ENCODE data around the gene GCK. TPM values are rescaled to one million over a fixed set of nuclear protein-coding genes. Genes with fewer than 3 reads are reported as not detected.

The GCK gene
- total RNA-seq, 1 donor from 2014 or later, result 43.9 TPM

GRCh38 chr7:44231088-44231487 is 41.8 kb upstream of the GCK start:
- TF ChIP-seq, protein P1, sequence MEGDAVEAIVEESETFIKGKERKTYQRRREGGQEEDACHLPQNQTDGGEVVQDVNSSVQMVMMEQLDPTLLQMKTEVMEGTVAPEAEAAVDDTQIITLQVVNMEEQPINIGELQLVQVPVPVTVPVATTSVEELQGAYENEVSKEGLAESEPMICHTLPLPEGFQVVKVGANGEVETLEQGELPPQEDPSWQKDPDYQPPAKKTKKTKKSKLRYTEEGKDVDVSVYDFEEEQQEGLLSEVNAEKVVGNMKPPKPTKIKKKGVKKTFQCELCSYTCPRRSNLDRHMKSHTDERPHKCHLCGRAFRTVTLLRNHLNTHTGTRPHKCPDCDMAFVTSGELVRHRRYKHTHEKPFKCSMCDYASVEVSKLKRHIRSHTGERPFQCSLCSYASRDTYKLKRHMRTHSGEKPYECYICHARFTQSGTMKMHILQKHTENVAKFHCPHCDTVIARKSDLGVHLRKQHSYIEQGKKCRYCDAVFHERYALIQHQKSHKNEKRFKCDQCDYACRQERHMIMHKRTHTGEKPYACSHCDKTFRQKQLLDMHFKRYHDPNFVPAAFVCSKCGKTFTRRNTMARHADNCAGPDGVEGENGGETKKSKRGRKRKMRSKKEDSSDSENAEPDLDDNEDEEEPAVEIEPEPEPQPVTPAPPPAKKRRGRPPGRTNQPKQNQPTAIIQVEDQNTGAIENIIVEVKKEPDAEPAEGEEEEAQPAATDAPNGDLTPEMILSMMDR (IDR thresholded peaks at IDR 0.05; ENCODE audit: partially characterized antibody, unreplicated experiment), result no peak
- H3K27ac Mint-ChIP-seq (ENCODE audit: unreplicated experiment), result no peak overlapping the region
- H3K4me1 Mint-ChIP-seq (ENCODE audit: low read depth, unreplicated experiment), result peaks cover 5% of the 10 kb centered on the region
- H3K27me3 Mint-ChIP-seq (ENCODE audit: unreplicated experiment), result peaks cover 2% of the 10 kb centered on the region
- no peak for DNase-seq
- no peaks in the 10 kb centered on the region for H3K36me3 Mint-ChIP-seq (ENCODE audit: unreplicated experiment)
- H3K4me3 Mint-ChIP-seq (ENCODE audit: unreplicated experiment), result no peak overlapping the region
- peaks cover 1% of the 10 kb centered on the region for H3K9me3 Mint-ChIP-seq (ENCODE audit: unreplicated experiment)

DNA sequence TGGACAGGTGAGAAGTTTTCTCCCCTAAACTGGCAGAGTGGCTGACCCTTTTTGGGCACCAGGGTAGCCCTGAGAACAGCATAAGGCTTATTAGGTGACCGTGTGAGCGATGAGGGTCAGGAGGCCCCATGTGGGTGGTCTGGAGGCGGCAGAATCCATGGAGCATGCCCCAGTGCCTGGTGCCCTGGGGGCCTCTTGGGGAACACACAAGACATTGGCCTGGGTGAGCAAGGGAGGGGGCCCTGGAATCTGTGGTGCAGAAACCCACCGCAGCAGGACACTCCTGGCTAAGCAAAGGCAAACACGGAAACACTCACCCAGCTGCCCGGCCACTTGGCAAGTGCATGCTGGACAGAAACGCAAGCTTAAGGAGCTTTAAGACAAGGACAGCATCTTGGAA is 41.0 kb upstream of the GCK start:
- peaks cover 5% of the 10 kb centered on the region for H3K4me1 Mint-ChIP-seq (ENCODE audit: low read depth, unreplicated experiment)
- no peak overlapping the region for H3K27ac Mint-ChIP-seq (ENCODE audit: unreplicated experiment)
- H3K27me3 Mint-ChIP-seq (ENCODE audit: unreplicated experiment), result no peaks in the 10 kb centered on the region

DNA sequence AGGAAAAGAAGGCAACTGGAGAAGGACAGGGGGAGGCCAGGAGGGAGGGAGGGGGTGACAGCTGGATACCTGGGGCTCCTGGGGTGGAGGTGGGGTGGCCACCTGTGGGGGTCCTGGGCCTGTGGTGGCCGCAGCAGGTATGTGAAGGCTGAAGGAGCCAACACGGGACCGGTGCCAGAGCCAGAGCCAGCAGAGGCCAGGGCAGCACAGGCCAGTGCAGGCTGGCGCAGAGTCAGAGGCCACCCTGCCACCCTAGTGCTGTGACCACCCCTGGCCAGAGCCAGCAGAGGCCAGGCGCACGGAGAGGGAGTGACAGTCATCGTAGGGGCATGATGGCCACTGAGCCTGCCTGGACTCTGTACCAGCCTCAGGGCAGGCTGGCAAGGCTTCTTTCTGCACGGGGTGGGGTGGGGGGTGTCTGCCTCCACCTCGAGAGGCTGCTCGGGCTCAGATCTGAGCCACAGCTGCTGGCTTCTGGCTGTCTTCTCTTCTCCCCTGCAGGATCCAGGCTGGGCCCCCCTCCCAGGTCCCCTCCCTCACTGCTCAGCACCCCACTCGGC is 40.4 kb upstream of the GCK start:
- Mint-ChIP-seq H3K36me3 (ENCODE audit: unreplicated experiment) (no peaks in the 10 kb centered on the region), H3K4me3 (ENCODE audit: unreplicated experiment) (no peak overlapping the region), H3K4me1 (ENCODE audit: low read depth, unreplicated experiment) (peaks cover 5% of the 10 kb centered on the region), H3K27me3 (ENCODE audit: unreplicated experiment) (no peaks in the 10 kb centered on the region), H3K27ac (ENCODE audit: unreplicated experiment) (no peak overlapping the region), H3K9me3 (ENCODE audit: unreplicated experiment) (peaks cover 1% of the 10 kb centered on the region)
- TF ChIP-seq, protein P1 (IDR thresholded peaks at IDR 0.05; ENCODE audit: partially characterized antibody, unreplicated experiment), result no peak
- no peak for DNase-seq

More for the DNA sequence above, 41.0 kb upstream of the GCK start:
- TF ChIP-seq, protein P1 (IDR thresholded peaks at IDR 0.05; ENCODE audit: partially characterized antibody, unreplicated experiment), result no peak
- H3K9me3 Mint-ChIP-seq (ENCODE audit: unreplicated experiment), result peaks cover 1% of the 10 kb centered on the region
- no peak overlapping the region for H3K4me3 Mint-ChIP-seq (ENCODE audit: unreplicated experiment)
- no peaks in the 10 kb centered on the region for H3K36me3 Mint-ChIP-seq (ENCODE audit: unreplicated experiment)
- DNase-seq, result no peak

- Mint-ChIP-seq H3K4me1 (ENCODE audit: low read depth, unreplicated experiment) (peaks cover 9% of the 10 kb centered on the region), H3K27me3 (ENCODE audit: unreplicated experiment) (no peaks in the 10 kb centered on the region), H3K4me3 (ENCODE audit: unreplicated experiment) (no peak overlapping the region), H3K36me3 (ENCODE audit: unreplicated experiment) (no peaks in the 10 kb centered on the region), H3K27ac (ENCODE audit: unreplicated experiment) (no peak overlapping the region), H3K9me3 (ENCODE audit: unreplicated experiment) (peaks cover 1% of the 10 kb centered on the region)
- DNase-seq, result no peak
- TF ChIP-seq, protein P1 (IDR thresholded peaks at IDR 0.05; ENCODE audit: partially characterized antibody, unreplicated experiment), result no peak
These were observed 39.5 kb upstream of the GCK start for GRCh38 chr7:44228571-44229350.

- no peak overlapping the region for H3K4me3 Mint-ChIP-seq (ENCODE audit: unreplicated experiment)
- no peaks in the 10 kb centered on the region for H3K27me3 Mint-ChIP-seq (ENCODE audit: unreplicated experiment)
- no peak overlapping the region for H3K27ac Mint-ChIP-seq (ENCODE audit: unreplicated experiment)
- peaks cover 15% of the 10 kb centered on the region for H3K4me1 Mint-ChIP-seq (ENCODE audit: low read depth, unreplicated experiment)
- TF ChIP-seq, protein P1 (IDR thresholded peaks at IDR 0.05; ENCODE audit: partially characterized antibody, unreplicated experiment), result no peak
- no peaks in the 10 kb centered on the region for H3K36me3 Mint-ChIP-seq (ENCODE audit: unreplicated experiment)
- DNase-seq, result no peak
- H3K9me3 Mint-ChIP-seq (ENCODE audit: unreplicated experiment), result peaks cover 1% of the 10 kb centered on the region
These were observed 38.7 kb upstream of the GCK start for GRCh38 chr7:44227911-44228310.

All from glutamatergic neuron (in vitro differentiated cells).